ENCODE data around the gene DOK4. TPM values are rescaled to one million over a fixed set of nuclear protein-coding genes. Genes with fewer than 3 reads are reported as not detected.

The DOK4 gene
- total and polyA plus RNA-seq, 3 donors from 2014 or later: 15.5 to 32.9 (median 25.3) TPM

- Histone ChIP-seq H3K36me3 (ENCODE audit: low read depth, missing control alignments) (no peaks in the 10 kb centered on the region), H3K27me3 (no peaks in the 10 kb centered on the region), H3K27ac (peak overlapping the region in 1 of 2 donors; percentile 24), H3K4me1 (peaks cover 5% of the 10 kb centered on the region), H3K9me3 (no peaks in the 10 kb centered on the region), H3K4me3 (no peak overlapping the region)
- intact Hi-C loops (cut with DNase I; ENCODE audit: low total_unique reads): loop anchor here (10.0 kb wide), 1 partner anchor 90 kb away; no protein-coding TSS in a partner anchor
- no peak for TF ChIP-seq POLR2A (IDR thresholded peaks at IDR 0.05)
- no peak for TF ChIP-seq CTCF (IDR thresholded peaks at IDR 0.05)
- WGBS, 2 donors: 50 to 57% methylated on average over 4 of the region's 4 CpGs
- no peak for DNase-seq
These were observed 28.1 kb upstream of the DOK4 start for GRCh38 chr16:57514371-57514770.

GRCh38 chr16:57513371-57514102, 27.2 kb upstream of the DOK4 start:
- Histone ChIP-seq H3K4me3 (no peak overlapping the region), H3K4me1 (peaks cover 5% of the 10 kb centered on the region), H3K27ac (no peak overlapping the region), H3K27me3 (no peaks in the 10 kb centered on the region), H3K36me3 (ENCODE audit: low read depth, missing control alignments) (no peaks in the 10 kb centered on the region), H3K9me3 (no peaks in the 10 kb centered on the region)
- DNase-seq: no peak
- intact Hi-C loops (cut with DNase I; ENCODE audit: low total_unique reads): loop anchor here (10.0 kb wide), 1 partner anchor 89 kb away; no protein-coding TSS in a partner anchor
- WGBS, 2 donors: 66 to 71% methylated on average over 14 of the region's 14 CpGs
- no peak for TF ChIP-seq POLR2A (IDR thresholded peaks at IDR 0.05)
- no peak for TF ChIP-seq CTCF (IDR thresholded peaks at IDR 0.05)

GRCh38 chr16:57512296-57513001, 26.2 kb upstream of the DOK4 start:
- intact Hi-C loops (cut with DNase I; ENCODE audit: low total_unique reads): loop anchor here (10.0 kb wide), 1 partner anchor 88 kb away; no protein-coding TSS in a partner anchor
- H3K4me1 ChIP-seq: peaks cover 5% of the 10 kb centered on the region
- 95 to 96% methylated on average over 14 to 23 of the region's 23 CpGs for whole genome bisulfite sequencing, 2 donors
- no peak overlapping the region for H3K27ac ChIP-seq
- no peak for DNase-seq
- no peak overlapping the region for H3K4me3 ChIP-seq
- no peaks in the 10 kb centered on the region for H3K9me3 ChIP-seq
- no peak for TF ChIP-seq POLR2A (IDR thresholded peaks at IDR 0.05)
- TF ChIP-seq CTCF (IDR thresholded peaks at IDR 0.05): no peak
- H3K36me3 ChIP-seq (ENCODE audit: low read depth, missing control alignments): no peaks in the 10 kb centered on the region
- no peaks in the 10 kb centered on the region for H3K27me3 ChIP-seq

- Histone ChIP-seq H3K27ac (no peak overlapping the region), H3K4me3 (no peak overlapping the region), H3K4me1 (peaks cover 5% of the 10 kb centered on the region), H3K27me3 (no peaks in the 10 kb centered on the region), H3K36me3 (ENCODE audit: low read depth, missing control alignments) (no peaks in the 10 kb centered on the region), H3K9me3 (no peaks in the 10 kb centered on the region)
- TF ChIP-seq POLR2A (IDR thresholded peaks at IDR 0.05): no peak
- intact Hi-C loops (cut with DNase I; ENCODE audit: low total_unique reads): loop anchor here (10.0 kb wide), 1 partner anchor 85 kb away; no protein-coding TSS in a partner anchor
- 57 to 59% methylated on average over 9 to 10 of the region's 10 CpGs for WGBS, 2 donors
- DNase-seq: no peak
These were observed 24.0 kb upstream of the DOK4 start for GRCh38 chr16:57510016-57510871.

Measured in testis (tissue), 3 donors.